Islet of Langerhans (tissue), 1 donor: Measurements from ENCODE around the gene SUPT4H1.

Experiments used
- FAIRE-seq: peaks from one replicate; lab custom pipeline; 2011; peaks lifted over from hg19 to GRCh38; lab: Jason Lieb, UNC

The SUPT4H1 gene

GRCh38 chr17:58317421-58318064 lies 34.5 kb downstream of the SUPT4H1 start:
- no peak for FAIRE-seq

- no peak for FAIRE-seq
Measured at GRCh38 chr17:58316260-58316960, 35.6 kb downstream of the SUPT4H1 start.

GRCh38 chr17:58315750-58316149 lies 36.3 kb downstream of the SUPT4H1 start:
- FAIRE-seq, result no peak

DNA sequence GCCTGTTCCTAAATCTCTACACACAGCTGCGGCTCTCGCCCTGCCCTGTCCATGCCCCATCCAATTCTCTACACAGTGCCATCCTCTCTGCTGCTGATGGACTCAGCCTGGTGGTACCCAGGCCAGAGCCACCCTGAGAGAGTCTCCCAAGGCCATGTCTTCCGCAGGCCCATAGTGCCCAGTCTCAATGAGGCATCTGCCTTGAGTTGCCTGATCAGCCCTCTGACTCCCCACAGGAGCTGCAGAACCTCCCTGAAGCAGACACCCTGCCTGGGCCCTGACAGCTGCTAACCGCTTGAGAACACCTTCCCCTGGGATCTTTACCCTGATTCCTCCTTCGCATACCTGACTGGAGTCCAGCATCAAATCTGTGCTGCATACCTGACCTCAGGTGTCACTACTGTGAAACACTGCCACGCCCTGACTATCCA lies 36.7 kb downstream of the SUPT4H1 start:
- FAIRE-seq, result no peak

DNA sequence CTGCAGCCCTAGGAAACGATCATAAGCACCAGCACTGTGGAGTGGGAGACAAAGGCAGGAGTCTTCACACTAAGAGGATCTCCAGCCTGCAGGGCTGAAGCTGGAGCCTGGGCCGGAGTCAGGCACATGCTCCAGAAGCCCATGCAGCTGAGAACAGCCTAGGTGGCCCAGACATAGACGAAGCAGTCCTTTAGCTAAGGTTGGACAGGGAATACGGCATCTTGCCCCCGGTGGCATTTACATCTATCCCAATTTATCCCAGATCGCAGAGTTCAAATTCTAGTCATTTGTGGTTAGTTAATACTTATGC lies 37.3 kb downstream of the SUPT4H1 start:
- FAIRE-seq, result no peak

- FAIRE-seq, result no peak
Measured at GRCh38 chr17:58313815-58314705, 37.9 kb downstream of the SUPT4H1 start.

DNA sequence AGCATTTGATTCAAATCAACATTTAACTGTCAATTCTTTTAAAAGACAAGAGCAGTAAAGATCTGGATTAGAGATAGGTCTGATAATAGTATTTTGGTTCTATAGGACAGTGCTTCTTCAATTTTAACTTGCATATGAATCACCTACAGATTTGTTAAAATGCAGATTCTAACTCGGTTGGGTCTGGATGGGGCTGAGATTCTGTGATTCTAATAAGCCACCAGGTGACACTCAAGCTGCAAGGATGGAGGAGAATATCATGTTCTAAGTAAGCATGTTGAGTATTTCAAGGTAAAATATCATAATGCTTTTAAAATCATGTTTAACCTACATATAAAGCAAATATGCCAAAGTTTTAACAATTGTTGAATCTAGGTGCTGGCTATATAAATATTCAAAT lies 39.2 kb downstream of the SUPT4H1 start:
- FAIRE-seq, result no peak

DNA sequence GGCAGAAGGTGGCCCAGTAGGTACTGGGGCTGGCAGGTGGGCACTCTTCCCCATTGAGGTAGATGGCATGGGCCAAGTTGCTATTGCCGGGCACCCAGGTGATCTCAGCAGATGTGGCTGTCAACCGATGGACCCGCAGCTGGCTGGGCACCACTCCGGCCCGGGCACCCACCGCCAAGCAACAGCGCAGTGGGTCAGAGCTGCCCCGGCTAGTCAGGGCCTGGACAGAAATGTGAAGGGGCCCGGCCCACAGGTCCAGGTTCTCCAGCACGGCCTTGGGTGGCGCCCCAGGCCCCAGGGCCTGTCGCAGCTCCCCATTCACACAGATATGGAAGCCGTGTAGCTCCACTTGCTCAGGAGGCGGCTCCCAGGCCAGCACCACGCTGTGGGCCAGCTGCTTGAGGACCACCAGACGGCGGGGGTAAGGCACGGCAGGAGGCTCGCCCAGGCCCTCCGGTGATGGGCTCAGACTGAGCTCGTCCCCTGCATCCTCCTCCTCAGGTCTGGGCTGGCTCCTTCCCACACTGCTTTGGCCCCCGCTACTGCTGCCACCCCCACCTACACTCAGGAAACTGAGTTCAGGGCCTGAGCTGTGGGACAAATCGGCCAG lies 39.9 kb downstream of the SUPT4H1 start:
- no peak for FAIRE-seq

GRCh38 chr17:58311429-58311894 lies 40.5 kb downstream of the SUPT4H1 start:
- FAIRE-seq, result no peak

DNA sequence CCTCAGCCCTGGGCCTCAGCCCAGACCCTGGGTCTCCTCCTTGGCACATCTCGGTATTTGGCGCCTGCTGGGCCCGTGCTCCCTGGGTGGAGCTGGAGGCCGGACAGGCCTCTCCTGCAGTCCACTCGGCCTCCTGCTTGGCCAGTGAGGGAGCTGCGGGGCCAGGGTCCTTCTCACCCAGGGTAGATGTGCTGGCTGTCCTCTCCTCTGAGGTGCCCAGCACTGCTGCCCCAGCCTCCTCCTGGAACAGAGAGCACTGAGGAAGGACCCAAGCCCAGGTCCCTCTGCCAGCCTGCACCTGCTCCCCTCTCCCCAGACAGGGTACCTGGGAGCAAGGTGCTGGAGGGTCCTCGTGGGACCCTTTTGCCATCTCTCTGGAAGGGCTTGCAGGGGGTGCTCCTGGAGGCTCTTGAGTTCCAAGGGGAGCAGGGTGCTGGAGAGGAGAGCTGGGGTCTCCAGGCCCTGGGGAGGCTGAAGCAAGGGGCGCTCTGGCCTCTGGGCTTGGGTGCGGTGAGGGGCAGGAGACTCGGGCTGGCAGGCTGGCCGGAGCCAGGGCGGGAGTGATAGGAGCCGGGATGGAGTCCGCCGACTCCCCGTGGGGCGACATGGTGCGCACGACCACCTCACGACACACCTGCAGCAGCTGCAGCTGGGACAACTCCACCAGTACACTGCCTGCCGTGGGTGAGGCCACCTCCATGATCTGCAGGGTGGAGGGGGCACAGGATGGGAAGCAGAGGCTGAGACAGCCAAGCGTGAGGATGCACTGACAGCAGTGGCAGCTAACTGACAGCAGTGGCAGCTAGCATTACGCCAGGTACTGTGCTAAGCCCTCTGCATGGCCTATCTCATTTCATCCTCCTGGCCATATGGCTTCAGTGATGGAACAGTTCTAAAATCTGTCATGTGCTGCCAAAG lies 41.2 kb downstream of the SUPT4H1 start:
- no peak for FAIRE-seq

DNA sequence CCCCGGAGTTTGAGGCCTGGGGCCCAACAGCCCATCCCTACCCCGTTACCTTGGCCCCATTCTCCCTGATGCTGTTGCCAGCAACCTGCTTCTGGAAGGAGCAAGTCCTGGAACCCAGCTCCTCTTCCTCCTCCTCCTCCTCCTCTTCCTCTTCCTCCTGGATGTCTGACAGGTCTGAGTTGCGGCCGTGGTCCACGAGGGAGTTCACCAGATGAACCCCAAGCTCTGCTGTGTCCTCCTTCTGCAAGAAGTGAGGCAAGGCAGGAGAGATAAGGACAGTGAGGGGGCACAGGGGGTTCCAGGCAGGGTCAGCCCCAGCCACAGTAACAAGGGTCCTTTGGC lies 42.1 kb downstream of the SUPT4H1 start:
- FAIRE-seq, result no peak

GRCh38 chr17:58308985-58309917 lies 42.8 kb downstream of the SUPT4H1 start:
- no peak for FAIRE-seq

- FAIRE-seq, result no peak
Measured at GRCh38 chr17:58308173-58308984, 43.6 kb downstream of the SUPT4H1 start.

DNA sequence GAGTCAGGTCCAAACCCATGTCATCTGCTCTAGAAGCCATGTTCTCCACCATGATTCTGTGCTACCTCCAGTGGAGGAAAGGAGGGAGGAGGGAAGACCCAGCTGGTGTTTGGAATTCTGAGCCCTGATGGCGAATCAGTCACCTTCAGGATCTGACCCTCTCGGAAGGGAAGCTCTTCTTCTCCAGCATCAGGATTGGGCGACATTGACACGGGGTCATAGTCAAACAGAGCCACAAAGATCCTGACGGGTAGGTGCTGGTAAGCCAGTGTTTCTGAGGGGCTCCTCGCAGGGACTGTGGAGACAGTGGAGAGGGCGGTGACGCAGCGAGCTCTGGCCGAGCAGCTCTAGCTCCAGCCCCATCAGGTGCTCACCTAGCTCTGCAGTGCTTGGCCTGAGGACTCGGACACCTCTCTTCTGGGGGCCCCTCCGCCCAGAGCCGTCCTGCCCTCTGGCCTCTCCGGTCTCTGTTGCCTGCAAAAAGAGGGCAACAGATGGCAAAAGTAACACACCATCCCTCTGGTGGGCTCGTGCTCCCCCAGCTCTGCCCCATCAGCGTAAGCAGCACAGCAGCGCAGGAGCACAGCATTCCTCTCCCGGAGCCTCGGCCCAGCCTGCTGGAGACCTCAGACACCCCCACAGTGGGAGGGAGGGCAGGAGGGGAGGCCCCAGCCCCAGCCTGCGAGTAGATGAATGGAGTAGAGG lies 44.4 kb downstream of the SUPT4H1 start:
- FAIRE-seq, result no peak

- no peak for FAIRE-seq
Measured at GRCh38 chr17:58306131-58306951, 45.7 kb downstream of the SUPT4H1 start.

DNA sequence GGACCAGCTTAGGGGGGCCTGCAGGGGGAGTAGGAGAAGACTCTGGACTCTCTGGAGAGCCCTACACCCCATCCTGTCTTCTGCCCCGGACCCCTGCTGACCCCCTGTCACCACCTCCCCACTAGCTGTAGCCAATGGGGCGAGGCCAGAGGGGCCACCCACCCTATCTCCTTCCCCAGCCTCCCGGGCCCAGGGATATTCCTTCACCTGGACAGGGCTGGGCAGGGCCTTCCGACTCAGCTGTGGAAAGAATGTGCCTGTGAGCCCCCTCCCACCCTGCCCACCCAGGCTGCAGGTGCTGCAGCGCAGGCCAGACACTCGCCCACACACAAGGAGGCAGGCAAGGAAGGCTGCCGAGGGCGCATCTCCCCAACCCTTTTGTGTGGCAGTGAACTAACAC lies 46.4 kb downstream of the SUPT4H1 start:
- FAIRE-seq, result no peak

GRCh38 chr17:58304750-58305486 lies 47.1 kb downstream of the SUPT4H1 start:
- no peak for FAIRE-seq
